HG03135 (cell line): ENCODE measurements around the gene KRTAP1-1.
"Not testable (repeated sequence)": the region's sequence is repeated elsewhere in the genome, so short reads cannot be mapped to it uniquely, and the experiment has no call there.

Experiments used
- ATAC-seq: cut with Tn5 transposase; IDR thresholded peaks from one replicate; pipeline ENCODE4 v1.9.1; 2021; ENCODE audit warnings: mild to moderate bottlenecking, moderate library complexity; ENCODE audit not compliant: unreplicated experiment

The KRTAP1-1 gene

GRCh38 chr17:41057547-41057946, 16.3 kb upstream of the KRTAP1-1 start:
- no peak for ATAC-seq

GRCh38 chr17:41055130-41055529, 13.9 kb upstream of the KRTAP1-1 start, which contains the start of gene KRTAP2-2:
Gene KRTAP2-2 (minus strand): TSS chr17:41055230. CDS start chr17:41055211, 19 bp downstream.
- not testable (repeated sequence) for ATAC-seq

DNA sequence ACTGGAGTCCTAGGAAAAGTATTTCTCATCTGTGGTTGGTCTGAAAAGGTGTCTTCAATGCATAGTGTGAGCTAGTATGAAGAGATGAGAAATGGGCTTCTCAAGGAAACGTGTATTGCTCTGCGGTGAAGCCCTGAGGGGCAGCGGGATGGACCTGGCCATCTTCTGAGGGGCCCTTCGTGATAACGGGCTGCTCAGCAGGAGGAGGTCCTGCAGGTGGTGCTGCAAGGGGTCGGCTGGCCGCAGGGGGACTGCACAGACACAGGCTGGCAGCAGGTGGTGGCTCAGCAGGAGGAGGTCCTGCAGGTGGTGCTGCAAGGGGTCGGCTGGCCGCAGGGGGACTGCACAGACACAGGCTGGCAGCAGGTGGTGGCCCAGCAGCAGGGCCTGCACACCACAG, 13.3 kb upstream of the KRTAP1-1 start:
- not testable (repeated sequence) for ATAC-seq

DNA sequence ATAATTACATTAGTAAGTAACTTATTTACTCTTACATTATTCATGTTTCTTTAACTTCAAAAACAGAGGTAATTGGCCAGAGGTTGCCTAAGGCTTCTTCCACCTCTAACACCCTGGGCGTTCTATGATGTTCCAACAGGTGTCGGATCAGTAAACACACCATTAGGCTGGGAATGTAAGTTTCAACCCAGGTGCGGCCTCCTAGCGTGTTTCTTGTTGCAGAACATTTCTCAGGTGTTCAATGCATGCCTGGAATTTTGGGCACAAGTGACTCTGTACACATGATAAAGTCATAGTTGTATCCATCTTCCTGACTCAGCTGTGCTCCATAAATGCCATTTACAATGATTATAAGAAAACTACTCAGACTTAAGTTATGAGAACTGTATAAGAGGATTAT, 12.8 kb upstream of the KRTAP1-1 start:
- no peak for ATAC-seq

DNA sequence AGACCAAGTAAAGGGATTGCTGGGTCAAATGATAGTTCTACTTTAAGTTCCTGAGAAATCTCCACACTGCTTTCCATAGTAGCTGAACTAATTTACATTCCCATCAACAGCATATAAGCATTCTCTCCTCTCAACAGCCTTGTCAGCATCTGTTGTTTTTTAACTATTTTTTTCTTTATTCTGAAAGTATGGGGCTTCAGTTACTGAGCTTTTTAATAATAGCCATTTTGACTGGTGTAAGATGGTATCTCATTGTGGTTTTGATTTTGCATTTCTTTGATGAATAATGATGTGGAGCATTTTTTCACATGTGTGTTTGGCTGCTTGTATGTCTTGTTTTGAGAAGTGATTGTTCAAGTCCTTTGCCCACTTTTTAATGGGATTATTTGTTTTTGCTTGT, 11.3 kb upstream of the KRTAP1-1 start:
- ATAC-seq = no peak

DNA sequence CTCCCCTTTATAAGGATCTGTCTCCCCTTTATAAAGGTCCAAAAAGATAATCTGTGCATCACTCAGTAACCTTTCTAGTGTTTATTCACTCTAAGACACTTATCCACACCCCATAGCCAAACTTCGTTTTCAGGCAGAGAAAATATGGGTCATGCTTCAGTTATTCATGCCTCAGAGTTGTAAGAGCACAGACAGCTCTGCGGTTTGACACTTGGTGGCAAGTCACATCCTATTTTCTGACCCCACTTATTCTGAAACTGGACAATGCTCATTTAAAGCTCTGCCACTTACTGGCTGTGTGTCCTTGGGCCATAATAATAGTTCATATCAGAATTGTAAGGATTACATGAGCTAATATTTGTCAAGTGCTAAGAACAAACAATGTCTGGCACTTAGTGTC, 7.9 kb upstream of the KRTAP1-1 start:
- ATAC-seq = no peak

DNA sequence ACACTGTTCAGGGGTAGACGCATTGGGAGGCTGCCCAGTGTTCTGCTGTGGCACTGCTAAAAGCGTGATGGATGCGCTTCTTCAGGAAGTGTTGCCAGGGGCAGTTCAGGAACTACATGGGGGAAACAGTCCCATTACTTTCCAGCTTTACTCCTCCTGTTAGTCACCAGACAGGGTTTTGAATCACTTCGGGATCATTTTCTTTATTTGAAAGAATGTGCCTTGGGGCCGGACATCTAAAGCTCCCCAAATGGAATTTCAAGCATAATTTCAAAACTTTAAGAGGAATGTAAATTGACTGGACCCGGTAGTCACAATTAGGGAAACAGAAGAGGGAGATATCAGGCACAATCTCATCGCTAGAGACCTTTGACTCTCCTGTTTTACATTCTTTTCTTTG, 7.2 kb upstream of the KRTAP1-1 start:
- ATAC-seq = no peak

DNA sequence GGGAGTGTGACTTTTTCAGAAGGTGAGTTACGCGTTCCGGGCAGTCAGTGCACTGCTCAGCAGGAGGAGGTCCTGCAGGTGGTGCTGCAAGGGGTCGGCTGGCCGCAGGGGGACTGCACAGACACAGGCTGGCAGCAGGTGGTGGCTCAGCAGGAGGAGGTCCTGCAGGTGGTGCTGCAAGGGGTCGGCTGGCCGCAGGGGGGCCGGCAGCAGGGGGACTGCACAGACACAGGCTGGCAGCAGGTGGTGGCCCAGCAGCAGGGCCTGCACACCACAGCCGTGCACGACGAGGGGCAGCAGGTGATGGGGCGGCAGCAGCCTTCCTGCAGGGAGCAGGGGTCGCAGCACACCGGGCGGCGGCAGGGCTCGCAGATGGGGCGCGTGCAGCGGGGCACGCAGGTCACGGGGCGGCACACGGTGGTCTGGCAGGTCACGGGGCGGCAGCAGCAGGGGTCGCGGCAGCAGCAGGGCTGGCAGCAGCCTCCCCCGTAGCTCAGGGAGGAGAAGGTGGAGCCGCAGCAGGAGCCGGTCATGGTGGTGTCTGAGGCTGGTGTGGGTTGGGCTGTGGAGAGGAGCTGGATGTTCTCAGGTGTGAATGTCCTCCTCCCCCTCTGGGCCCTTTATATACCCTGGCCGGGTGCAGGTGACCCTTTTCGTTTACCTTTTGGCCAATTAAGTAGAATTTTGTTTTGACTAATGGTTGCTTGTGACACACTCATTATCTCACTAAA, 5.7 kb upstream of the KRTAP1-1 start, which contains the start of gene KRTAP2-1:
KRTAP2-1 (minus strand) TSS at position 582 of the 731 bp plus-strand sequence; CDS start at position 533, 49 bp downstream.
- not testable (repeated sequence) for ATAC-seq

GRCh38 chr17:41042953-41043352, 1.7 kb upstream of the KRTAP1-1 start:
- ATAC-seq = no peak

- no peak for ATAC-seq
These were observed 3.3 kb downstream of the KRTAP1-1 start for GRCh38 chr17:41037853-41038350.

GRCh38 chr17:41034346-41034935, 6.8 kb downstream of the KRTAP1-1 start, which contains the start of gene KRTAP1-3:
Gene KRTAP1-3 (minus strand): TSS chr17:41034874. CDS start chr17:41034821, 53 bp downstream.
- ATAC-seq = not testable (repeated sequence)

GRCh38 chr17:41029633-41030245, 11.5 kb downstream of the KRTAP1-1 start, which contains the start of gene KRTAP1-4:
Gene KRTAP1-4 (minus strand): TSS chr17:41030195. CDS start chr17:41030078, 117 bp downstream.
- no peak for ATAC-seq

DNA sequence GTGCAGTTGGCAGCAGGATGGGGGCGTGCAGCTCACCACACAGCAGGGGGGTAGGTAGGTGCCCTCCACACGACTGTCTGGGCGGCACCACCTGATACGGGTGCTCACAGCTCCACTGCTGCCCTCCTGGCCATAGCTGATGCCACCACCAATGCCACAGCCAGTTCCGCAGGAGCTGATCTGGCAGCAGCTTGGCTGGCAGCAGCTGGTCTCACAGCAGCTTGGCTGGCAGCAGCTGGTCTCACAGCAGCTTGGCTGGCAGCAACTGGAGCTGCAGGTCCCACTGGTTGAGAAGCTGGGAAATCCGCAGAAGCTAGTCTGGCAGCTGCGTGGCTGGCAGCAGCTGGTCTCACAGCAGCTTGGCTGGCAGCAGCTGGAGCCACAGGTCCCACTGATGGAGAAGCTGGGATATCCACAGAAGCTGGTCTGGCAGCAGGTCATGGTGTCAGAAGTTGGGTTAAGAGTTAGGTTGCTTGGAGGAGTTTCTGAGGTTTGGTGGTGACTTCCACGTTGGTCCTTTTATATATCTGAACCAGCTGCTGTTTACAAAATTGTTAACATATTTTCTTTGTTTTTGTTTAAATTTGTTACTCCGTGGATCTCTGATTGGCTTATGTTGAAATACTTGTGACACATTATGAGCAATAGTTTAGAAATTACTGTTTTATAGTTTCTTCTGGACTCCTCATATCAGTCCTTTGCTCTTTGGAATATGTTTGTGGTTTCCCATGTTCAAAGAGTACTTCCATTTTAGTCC, 14.4 kb downstream of the KRTAP1-1 start, which contains the start of gene KRTAP1-5:
KRTAP1-5 (minus strand) TSS at position 494 of the 757 bp plus-strand sequence; CDS start at position 441, 53 bp downstream.
- ATAC-seq = no peak

GRCh38 chr17:41024697-41025096, 16.6 kb downstream of the KRTAP1-1 start:
- no peak for ATAC-seq

DNA sequence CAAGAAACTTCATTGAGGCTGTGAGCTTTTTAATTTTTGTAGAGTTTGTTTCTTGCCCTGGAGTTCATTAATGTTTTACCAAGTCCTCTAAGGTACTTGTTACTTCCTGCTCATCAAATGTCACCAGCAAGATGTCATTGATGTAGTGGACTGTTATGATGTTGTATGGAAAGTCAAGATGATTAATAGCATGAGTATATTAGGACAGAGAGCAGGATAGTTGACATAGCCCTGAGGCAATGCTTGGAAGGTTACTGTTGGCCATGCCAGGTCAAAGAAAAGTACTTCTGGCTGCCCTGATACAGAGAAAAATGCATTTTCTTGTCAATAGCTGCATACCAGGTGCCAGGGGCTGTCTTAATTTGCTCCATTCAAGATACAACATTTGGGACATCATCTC, 20.9 kb downstream of the KRTAP1-1 start:
- ATAC-seq = no peak

GRCh38 chr17:41019415-41019814, 21.8 kb downstream of the KRTAP1-1 start:
- ATAC-seq = no peak

GRCh38 chr17:41018541-41018940, 22.7 kb downstream of the KRTAP1-1 start:
- no peak for ATAC-seq

DNA sequence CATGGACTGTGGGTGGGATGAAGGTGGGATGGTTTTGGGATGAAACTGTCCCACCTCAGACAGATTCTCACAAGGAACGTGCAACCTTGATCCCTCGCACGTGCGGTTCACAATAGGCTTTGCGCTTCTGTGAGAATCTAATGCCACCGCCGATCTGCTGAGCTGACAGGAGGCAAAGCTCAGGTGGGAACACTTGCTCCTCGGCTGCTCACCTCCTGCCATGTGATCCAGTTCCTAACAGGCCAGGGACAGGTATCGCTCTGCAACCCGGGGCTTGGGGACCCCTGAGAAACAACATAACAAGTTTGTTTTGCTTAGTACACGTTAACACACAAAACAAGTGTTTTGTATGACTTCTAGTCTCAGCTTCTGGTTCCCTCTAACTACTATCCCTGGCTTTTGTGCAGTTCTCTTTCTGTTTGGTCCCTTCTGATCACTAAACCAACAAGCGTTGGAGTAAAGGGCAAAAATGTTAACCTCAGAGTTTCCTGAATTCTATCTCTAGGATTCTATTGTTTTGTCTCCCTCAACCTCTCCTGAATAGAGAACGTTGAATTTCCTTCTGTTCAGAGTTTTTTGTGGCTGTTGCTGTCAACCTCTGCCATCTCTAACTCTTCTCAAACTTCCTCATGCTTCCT, 24.6 kb downstream of the KRTAP1-1 start:
- ATAC-seq = no peak

DNA sequence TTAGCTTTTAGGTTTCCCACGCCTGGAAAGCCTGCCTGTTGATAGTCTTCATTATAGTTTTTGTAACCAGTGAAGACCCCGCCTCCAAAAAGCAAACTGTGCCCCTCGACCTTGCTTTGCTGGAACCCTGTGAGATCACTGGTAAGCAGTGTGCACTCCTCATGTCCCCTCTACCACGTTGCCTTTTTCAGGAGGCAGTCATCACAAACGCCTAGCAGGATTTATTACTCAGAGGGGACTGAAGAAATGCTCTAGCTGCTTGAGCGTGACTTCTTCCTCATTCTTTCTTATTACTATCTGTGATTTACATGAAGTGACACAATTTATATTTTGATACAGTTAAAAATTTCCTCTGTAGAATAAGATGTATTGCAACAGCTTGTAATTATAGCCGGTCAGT, 25.8 kb downstream of the KRTAP1-1 start:
- ATAC-seq = no peak

DNA sequence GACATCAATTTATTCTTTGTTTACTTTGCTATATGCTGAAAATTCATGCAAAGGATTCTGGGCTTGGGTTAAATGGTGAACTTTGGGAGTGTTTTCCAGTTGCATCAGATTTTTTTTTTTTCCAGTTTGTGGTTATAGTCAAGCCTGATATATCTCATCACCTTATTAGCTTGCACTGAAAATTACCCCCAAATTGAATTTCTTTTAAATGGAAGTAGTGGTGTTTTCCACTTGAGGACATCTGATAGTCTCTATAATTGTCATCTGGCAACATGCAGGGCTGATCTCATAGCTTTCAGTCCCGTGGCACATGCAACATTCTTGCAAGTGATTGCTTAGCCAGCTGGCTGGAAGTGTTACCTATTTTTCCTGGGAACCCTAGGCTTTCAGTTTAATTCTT, 27.6 kb downstream of the KRTAP1-1 start:
- ATAC-seq = no peak
